H1 (cell line): ENCODE measurements around the gene UBE2E1. TPM values are rescaled to one million over a fixed set of nuclear protein-coding genes. Genes with fewer than 3 reads are reported as not detected.

Experiments used
- CTCF ChIA-PET: fragments of 300-600 bp; sonication (Branson Sonifier 250); formaldehyde crosslinking; loops from one replicate; lab custom pipeline; 2021; ENCODE audit not compliant: partially characterized antibody; lab: Charles Lee
- POLR2A ChIA-PET: fragments of 300-600 bp; sonication (Branson Sonifier 250); formaldehyde crosslinking; loops from one replicate; lab custom pipeline; 2021; ENCODE audit warnings: inconsistent platforms; ENCODE audit not compliant: partially characterized antibody; lab: Charles Lee
- DNase-seq, 2 experiments: peaks; one replicate each; pipeline versions ENCODE4 v3.0.0 to v3.0.0-alpha.2; 2010 to 2022; ENCODE audit warnings: low spot score in 2 of 2, low read depth in 1 of 2, mixed read lengths in 1 of 2
- FAIRE-seq: peaks from 2 replicates; lab custom pipeline; 2011; peaks lifted over from hg19 to GRCh38; lab: Jason Lieb, UNC
- H2AFZ ChIP-seq: 2 replicates; pipeline ENCODE4 v1.8.1; 2012; ENCODE audit warnings: low read length, inconsistent platforms
- H2AK5ac ChIP-seq: 2 replicates; pipeline ENCODE4 v1.6.1; 2013; ENCODE audit warnings: low read depth, low read length
- H2BK120ac ChIP-seq: replicated peaks from 2 replicates; pipeline ENCODE3; 2013; ENCODE audit warnings: low read depth, low read length, inconsistent platforms
- H2BK12ac ChIP-seq: 2 replicates; pipeline ENCODE4 v1.6.1; 2013; ENCODE audit warnings: low read depth, low read length
- H2BK15ac ChIP-seq: 2 replicates; pipeline ENCODE4 v1.6.1; 2013; ENCODE audit warnings: low read length
- H2BK20ac ChIP-seq: 2 replicates; pipeline ENCODE4 v1.6.1; 2013; ENCODE audit warnings: low read length
- H2BK5ac ChIP-seq: 2 replicates; pipeline ENCODE4 v1.6.1; 2013; ENCODE audit warnings: low read depth, low read length
- H3K14ac ChIP-seq: 2 replicates; pipeline ENCODE4 v1.6.1; 2013; ENCODE audit warnings: inconsistent platforms; ENCODE audit not compliant: insufficient read length
- H3K18ac ChIP-seq: 2 replicates; pipeline ENCODE4 v1.6.1; 2013; ENCODE audit warnings: low read length; ENCODE audit errors: extremely low read depth
- H3K23ac ChIP-seq: 2 replicates; pipeline ENCODE4 v1.6.1; 2013; ENCODE audit warnings: inconsistent platforms; ENCODE audit not compliant: insufficient read length
- H3K23me2 ChIP-seq: 2 replicates; pipeline ENCODE4 v1.6.1; 2013; ENCODE audit warnings: low read depth, low read length
- H3K27ac ChIP-seq: 2 replicates; pipeline ENCODE4 v1.6.1; 2011; ENCODE audit warnings: low read depth, low read length, inconsistent platforms
- H3K27me3 ChIP-seq, 4 experiments: replicated peaks in 1 of 4; 1 replicate in 1 of 4; 2 replicates in 3 of 4; pipeline versions ENCODE4 v1.6.1 to v1.8.1; 2011 to 2013; ENCODE audit warnings: low read length in 3 of 4, mild to moderate bottlenecking in 3 of 4, inconsistent platforms in 2 of 4, mixed read lengths in 2 of 4, moderate library complexity in 1 of 4; ENCODE audit not compliant: control insufficient read depth in 3 of 4, insufficient read depth in 3 of 4; ENCODE audit errors: extremely low read depth in 1 of 4
- H3K36me3 ChIP-seq, 4 experiments: 2 replicates each; pipeline versions ENCODE4 v1.6.1 to v1.8.1; 2011 to 2013; ENCODE audit warnings: mild to moderate bottlenecking in 4 of 4, low read length in 3 of 4, moderate library complexity in 2 of 4, control low read depth in 1 of 4, inconsistent platforms in 1 of 4; ENCODE audit not compliant: insufficient read depth in 4 of 4, control insufficient read depth in 2 of 4
- H3K4ac ChIP-seq: replicated peaks from 2 replicates; pipeline ENCODE3; 2013; ENCODE audit warnings: low read length, low read depth, mixed read lengths, inconsistent platforms; ENCODE audit not compliant: insufficient read length
- H3K4me1 ChIP-seq, 4 experiments: replicated peaks in 1 of 4; 1 replicate in 1 of 4; 2 replicates in 3 of 4; pipeline versions ENCODE4 v1.6.1 to v1.8.1; 2011 to 2013; ENCODE audit warnings: low read length in 3 of 4, inconsistent platforms in 2 of 4, mixed read lengths in 1 of 4; ENCODE audit not compliant: insufficient read depth in 4 of 4, control insufficient read depth in 3 of 4
- H3K4me2 ChIP-seq, 2 experiments: 2 replicates each; pipeline versions ENCODE4 v1.6.1 to v1.8.1; 2011 to 2013; ENCODE audit warnings: low read depth in 2 of 2, low read length in 2 of 2, control low read depth in 1 of 2, inconsistent platforms in 1 of 2, mild to moderate bottlenecking in 1 of 2; ENCODE audit not compliant: insufficient read depth in 1 of 2
- H3K4me3 ChIP-seq, 4 experiments: fragments of 200-600, 300-600 bp in 1 of 4; sonication (generic), shearing (Covaris generic), sonication (Bioruptor Twin) in 1 of 4; 2 replicates each; pipeline versions ENCODE4 v1.5.1 to v1.8.1; 2011 to 2016; ENCODE audit warnings: low read length in 4 of 4, low read depth in 3 of 4, control low read depth in 2 of 4, inconsistent platforms in 2 of 4, mild to moderate bottlenecking in 2 of 4, mixed read lengths in 1 of 4, moderate library complexity in 1 of 4; ENCODE audit not compliant: insufficient read depth in 2 of 4; ENCODE audit errors: extremely low read depth in 1 of 4
- H3K56ac ChIP-seq: replicated peaks from 2 replicates; pipeline ENCODE3; 2013; ENCODE audit warnings: low read depth, mild to moderate bottlenecking, mixed read lengths, low read length, inconsistent platforms; ENCODE audit not compliant: insufficient read length
- H3K79me1 ChIP-seq: 2 replicates; pipeline ENCODE4 v1.6.1; 2013; ENCODE audit warnings: low read depth, low read length, control low read depth
- H3K79me2 ChIP-seq, 2 experiments: 2 replicates each; pipeline versions ENCODE4 v1.6.1 to v1.8.1; 2012 to 2013; ENCODE audit warnings: low read length in 2 of 2, mild to moderate bottlenecking in 2 of 2, inconsistent platforms in 1 of 2; ENCODE audit not compliant: insufficient read depth in 2 of 2, control insufficient read depth in 1 of 2
- H3K9ac ChIP-seq, 4 experiments: replicated peaks in 1 of 4; 1 replicate in 1 of 4; 2 replicates in 3 of 4; pipeline versions ENCODE4 v1.6.1 to v1.8.1; 2011 to 2013; ENCODE audit warnings: low read depth in 3 of 4, low read length in 3 of 4, control low read depth in 2 of 4, mild to moderate bottlenecking in 2 of 4, moderate library complexity in 2 of 4, inconsistent platforms in 1 of 4; ENCODE audit errors: extremely low read depth in 1 of 4
- H3K9me3 ChIP-seq, 2 experiments: 2 replicates each; pipeline versions ENCODE4 v1.6.1 to v1.8.1; 2012 to 2013; ENCODE audit warnings: mild to moderate bottlenecking in 2 of 2, moderate library complexity in 2 of 2, control low read depth in 1 of 2, inconsistent platforms in 1 of 2, low read depth in 1 of 2, low read length in 1 of 2, mixed read lengths in 1 of 2; ENCODE audit not compliant: insufficient read depth in 2 of 2
- H4K20me1 ChIP-seq, 2 experiments: replicated peaks in 1 of 2; 2 replicates each; pipeline versions ENCODE3 to v1.8.1; 2011 to 2013; ENCODE audit warnings: inconsistent platforms in 2 of 2, low read length in 2 of 2, mild to moderate bottlenecking in 1 of 2; ENCODE audit not compliant: insufficient read depth in 2 of 2, control insufficient read depth in 1 of 2
- H4K5ac ChIP-seq: 2 replicates; pipeline ENCODE4 v1.6.1; 2013; ENCODE audit warnings: low read length, low read depth, mixed read lengths, inconsistent platforms; ENCODE audit not compliant: insufficient read length
- H4K8ac ChIP-seq: 2 replicates; pipeline ENCODE4 v1.8.0; 2013; ENCODE audit warnings: mild to moderate bottlenecking, moderate library complexity, low read length, inconsistent platforms; ENCODE audit not compliant: insufficient read depth; ENCODE audit errors: extremely low read depth
- H4K91ac ChIP-seq: replicated peaks from 2 replicates; pipeline ENCODE3; 2013; ENCODE audit warnings: low read length, mixed read lengths, inconsistent platforms; ENCODE audit not compliant: insufficient read length
- ASH2L ChIP-seq: fragments of 200-600, 300-600 bp; sonication (generic); IDR thresholded peaks from one replicate; pipeline ENCODE4 v1.7.1; 2017; ENCODE audit warnings: low read length
- KDM5A ChIP-seq: fragments of 200-600 bp; IDR thresholded peaks from 2 replicates; pipeline ENCODE4 v1.7.1; 2012; ENCODE audit warnings: mild to moderate bottlenecking, low read length, inconsistent platforms, mixed read lengths
- RBBP5 ChIP-seq: IDR thresholded peaks from 2 replicates; pipeline ENCODE4 v1.7.1; 2012; ENCODE audit warnings: low read depth, mild to moderate bottlenecking, inconsistent platforms, low read length, moderate library complexity, borderline replicate concordance
- WGBS, 2 experiments: shearing (Covaris generic) in 1 of 2; methylation state at CpG; one replicate each; pipeline versions ENCODE4 v1.1.6 to v1.1.7; 2013 to 2015; ENCODE audit warnings: low lambda C conversion rate in 2 of 2, mixed read lengths in 2 of 2, inconsistent platforms in 1 of 2, low coverage in 1 of 2, missing lambda C conversion rate in 1 of 2; ENCODE audit not compliant: insufficient replicate concordance in 2 of 2, insufficient coverage in 1 of 2, insufficient read length in 1 of 2; ENCODE audit errors: extremely low coverage in 1 of 2, missing lambda C conversion rate in 1 of 2; 5-methylcytosine and 5-hydroxymethylcytosine counted together
- polyA plus RNA-seq, 7 experiments: library from polyadenylated mRNA; depleted of rRNA in 3 of 7; stranded (reverse) in 5 of 7; unstranded in 2 of 7; fragments of >200 nt in 5 of 7; fragments of 200-250 nt in 2 of 7; gene quantifications; 1 replicate in 5 of 7; 2 replicates in 1 of 7; 4 replicates in 1 of 7; pipeline versions ENCODE4 v1.2.1 to v1.2.3, GENCODE V29; 2011 to 2013; ENCODE audit warnings: missing spikeins in 2 of 7, mixed read lengths in 2 of 7
- total RNA-seq: library from RNA; stranded (reverse); fragmentation: NEBNext Ultra II Directional; extraction: Animal tissue kit (Norgen Biotek cat#: 25700); gene quantifications from 2 replicates; pipeline ENCODE4 v1.2.1, GENCODE V29; 2021

UBE2E1 gene
- total and polyA plus RNA-seq, 2 of the 8 experiments (the other 6 are each of a cell fraction or from before 2014, with no cell fraction given) = 109 to 141 TPM

- no peak for DNase-seq
- CTCF ChIA-PET = interaction anchor here (0.6 to 3.0 kb wide), 22 partner anchors 9 to 571 kb away, joined by 3 to 21 read pairs (median 3); no protein-coding TSS in a partner anchor
- H2BK120ac ChIP-seq = peak overlapping the region; percentile 30
- peak overlapping the region; percentile 24; the same call in 1 of the 2 replicates for H3K18ac ChIP-seq
- H2BK20ac ChIP-seq = peak overlapping the region; percentile 27; the same call in 1 of the 2 replicates
- H3K79me2 ChIP-seq = no peaks in the 10 kb centered on the region
- no peak overlapping the region for H4K8ac ChIP-seq
- H3K36me3 ChIP-seq = no peaks in the 10 kb centered on the region
- H3K9me3 ChIP-seq = no peaks in the 10 kb centered on the region
- H3K79me1 ChIP-seq = no peaks in the 10 kb centered on the region
- no peak overlapping the region; the same call in 1 of the 2 replicates for H2AFZ ChIP-seq
- H3K27me3 ChIP-seq = no peaks in the 10 kb centered on the region; a peak in 1 of 7 replicates
- TF ChIP-seq ASH2L = peak; percentile 48
- no peak for TF ChIP-seq RBBP5
- TF ChIP-seq KDM5A = no peak
- TF ChIP-seq, all 59 proteins: peak for 1
- Histone ChIP-seq H3K4me3 (no peak overlapping the region; a peak in 1 of 8 replicates), H3K27ac (peak overlapping the region; percentile 57; the same call in 1 of the 2 replicates), H2BK15ac (no peak overlapping the region), H2AK5ac (no peak overlapping the region), H3K4ac (no peak overlapping the region), H3K4me2 (peak overlapping the region; percentile 35 to 59), H2BK12ac (no peak overlapping the region), H4K20me1 (no peaks in the 10 kb centered on the region), H2BK5ac (no peak overlapping the region), H3K23me2 (no peaks in the 10 kb centered on the region), H3K4me1 (peaks cover 6 to 23% (median 18%) of the 10 kb centered on the region in 4 experiments; a peak in 6 of 7 replicates), H3K56ac (no peak overlapping the region), H4K91ac (peak overlapping the region; percentile 11), H3K14ac (no peak overlapping the region), H4K5ac (peak overlapping the region; percentile 49), H3K9ac (no peak overlapping the region; a peak in 1 of 7 replicates), H3K23ac (no peak overlapping the region)
- FAIRE-seq = no peak
- POLR2A ChIA-PET = interaction anchor here (1.0 kb wide), 1 partner anchor 14 kb away, joined by 3 read pairs; no protein-coding TSS in a partner anchor
- 20% methylated on average over 7 of the region's 7 CpGs; no CpG with 5 or more reads in 1 of the 2 experiments for WGBS, 2 experiments
These were observed 44.8 kb upstream of the UBE2E1 start for GRCh38 chr3:23760871-23761373.
